Kidney (tissue), 14 donors: ENCODE results near the gene TNKS1BP1. TPM values are rescaled to one million over a fixed set of nuclear protein-coding genes. Genes with fewer than 3 reads are reported as not detected.

Experiments
- DNase-seq, 5 donors: peaks; one replicate each; pipeline ENCODE4 v3.0.0-alpha.2; 2013 to 2020
- FAIRE-seq: peaks from 2 replicates; lab custom pipeline; 2012; peaks lifted over from hg19 to GRCh38; lab: Jason Lieb, UNC
- H3K27ac ChIP-seq, 2 donors: one replicate each; pipeline ENCODE4 v1.7.0; 2013; ENCODE audit warnings: low read depth in 2 of 2, low read length in 2 of 2, inconsistent platforms in 1 of 2
- H3K27me3 ChIP-seq: one replicate; pipeline ENCODE4 v1.7.1; 2013; ENCODE audit warnings: low read length, inconsistent platforms; ENCODE audit not compliant: control insufficient read depth, insufficient read depth
- H3K36me3 ChIP-seq, 3 donors: one replicate each; pipeline versions ENCODE4 v1.7.0 to v1.7.1; 2013; ENCODE audit warnings: low read length in 3 of 3, control low read depth in 1 of 3, inconsistent platforms in 1 of 3; ENCODE audit not compliant: insufficient read depth in 3 of 3, control insufficient read depth in 2 of 3
- H3K4me1 ChIP-seq, 3 donors: one replicate each; pipeline versions ENCODE4 v1.7.0 to v1.7.1; 2013; ENCODE audit warnings: low read length in 3 of 3, inconsistent platforms in 1 of 3, low read depth in 1 of 3; ENCODE audit not compliant: control insufficient read depth in 2 of 3, insufficient read depth in 2 of 3
- H3K4me3 ChIP-seq, 3 donors: one replicate each; pipeline versions ENCODE4 v1.7.0 to v1.8.1; 2013; ENCODE audit warnings: low read length in 3 of 3, control low read depth in 1 of 3, inconsistent platforms in 1 of 3
- H3K9ac ChIP-seq, 3 donors: one replicate each; pipeline versions ENCODE4 v1.7.0 to v1.7.1; 2013; ENCODE audit warnings: low read length in 3 of 3, control low read depth in 1 of 3, inconsistent platforms in 1 of 3
- H3K9me3 ChIP-seq, 3 donors: one replicate each; pipeline versions ENCODE4 v1.7.0 to v1.7.1; 2013; ENCODE audit warnings: low read length in 3 of 3, control low read depth in 1 of 3, inconsistent platforms in 1 of 3; ENCODE audit not compliant: control insufficient read depth in 2 of 3, insufficient read depth in 1 of 3
- CTCF ChIP-seq: IDR thresholded peaks from 3 replicates; pipeline ENCODE4 v1.5.1; 2012; ENCODE audit warnings: mild to moderate bottlenecking, moderate library complexity, borderline replicate concordance; ENCODE audit not compliant: insufficient read depth; ENCODE audit errors: extremely low read depth
- intact Hi-C: fragments of 100-400 bp; cut with DNase I; formaldehyde crosslinking; loops from one replicate; pipeline ENCODE4 v1.11.1; 2022
- polyA plus RNA-seq: library from polyadenylated mRNA; stranded (reverse); fragments of 350-450 nt; fragmentation: Illumina TruSeq; extraction: RNeasy Lipid Tissue Mini Kit (QIAGEN cat#74804); gene quantifications from one replicate; pipeline ENCODE4 v1.2.3, GENCODE V29; 2014; ENCODE audit warnings: low read depth, low replicate concordance; ENCODE audit not compliant: insufficient read depth
- total RNA-seq: library from RNA; stranded (reverse); fragmentation: NEBNext Ultra II Directional; extraction: Animal tissue kit (Norgen Biotek cat#: 25700); gene quantifications from one replicate; pipeline ENCODE4 v1.2.1, GENCODE V29; 2021
- donor health status: control.
- donor health status: control.
- donor health status: control.
- donor health status: control.
- donor health status: control.
- donor health status: DM: yes; HTN: yes; CAD: no.
- donor health status: Normal renal cell carcinoma (clear cell type).

The TNKS1BP1 gene
- total and polyA plus RNA-seq, 2 donors from 2014 or later = 53.3 to 206 TPM

GRCh38 chr11:57251491-57252104 is 73.2 kb downstream of the TNKS1BP1 start:
- Histone ChIP-seq H3K9ac (no peak overlapping the region), H3K27ac (no peak overlapping the region), H3K9me3 (peaks cover 0 to 2% (median 0%) of the 10 kb centered on the region in 3 donors), H3K4me1 (no peaks in the 10 kb centered on the region), H3K4me3 (no peak overlapping the region), H3K36me3 (no peaks in the 10 kb centered on the region), H3K27me3 (no peaks in the 10 kb centered on the region)
- peak in 2 of 5 donors; percentile 14 to 56 for DNase-seq
- intact Hi-C loops = loop anchor here (5.0 kb wide), 2 partner anchors 134 to 409 kb away; no protein-coding TSS in a partner anchor
- FAIRE-seq = no peak
- TF ChIP-seq CTCF = no peak

- intact Hi-C loops = loop anchor here (5.0 kb wide), 2 partner anchors 134 to 409 kb away; no protein-coding TSS in a partner anchor
- TF ChIP-seq CTCF = no peak
- no peaks in the 10 kb centered on the region for H3K4me1 ChIP-seq
- no peaks in the 10 kb centered on the region for H3K36me3 ChIP-seq
- DNase-seq = no peak
- H3K9me3 ChIP-seq = no peaks in the 10 kb centered on the region
- no peak overlapping the region for H3K9ac ChIP-seq
- FAIRE-seq = no peak
- H3K4me3 ChIP-seq = no peak overlapping the region
- H3K27me3 ChIP-seq = no peaks in the 10 kb centered on the region
- no peak overlapping the region for H3K27ac ChIP-seq
Observed at GRCh38 chr11:57251037-57251436, 73.7 kb downstream of the TNKS1BP1 start.

Other genes starting within 250 kb of the TNKS1BP1 start
- not detected for gene LRRC55, start 143.0 kb downstream of the TNKS1BP1 start, total RNA-seq
- gene LRRC55, start 143.0 kb downstream of the TNKS1BP1 start, polyA plus RNA-seq = 0.09 TPM
- 5.3 TPM for gene APLNR, start 87.7 kb downstream of the TNKS1BP1 start, total RNA-seq
- gene APLNR, start 87.7 kb downstream of the TNKS1BP1 start, polyA plus RNA-seq = 16.6 TPM
- gene SSRP1, start 10.9 kb upstream of the TNKS1BP1 start, total RNA-seq = 78.5 TPM
- gene SSRP1, start 10.9 kb upstream of the TNKS1BP1 start, polyA plus RNA-seq = 44.5 TPM
- not detected for gene P2RX3, start 13.4 kb upstream of the TNKS1BP1 start, total RNA-seq
- gene P2RX3, start 13.4 kb upstream of the TNKS1BP1 start, polyA plus RNA-seq = not detected
- not detected for gene PRG3, start 56.2 kb upstream of the TNKS1BP1 start, total RNA-seq
- not detected for gene PRG3, start 56.2 kb upstream of the TNKS1BP1 start, polyA plus RNA-seq
- 0.22 TPM for gene PRG2, start 65.7 kb upstream of the TNKS1BP1 start, total RNA-seq
- not detected for gene PRG2, start 65.7 kb upstream of the TNKS1BP1 start, polyA plus RNA-seq
- gene SLC43A3, start 102.2 kb upstream of the TNKS1BP1 start, total RNA-seq = 39.8 TPM
- 6.0 TPM for gene SLC43A3, start 102.2 kb upstream of the TNKS1BP1 start, polyA plus RNA-seq
- 2.6 TPM for gene RTN4RL2, start 135.6 kb upstream of the TNKS1BP1 start, total RNA-seq
- gene RTN4RL2, start 135.6 kb upstream of the TNKS1BP1 start, polyA plus RNA-seq = 5.5 TPM
- 4.1 TPM for gene SLC43A1, start 190.8 kb upstream of the TNKS1BP1 start, total RNA-seq
- 16.6 TPM for gene SLC43A1, start 190.8 kb upstream of the TNKS1BP1 start, polyA plus RNA-seq
- 38.6 TPM for gene TIMM10, start 205.8 kb upstream of the TNKS1BP1 start, total RNA-seq
- 174 TPM for gene TIMM10, start 205.8 kb upstream of the TNKS1BP1 start, polyA plus RNA-seq
- not detected for gene SMTNL1, start 212.6 kb upstream of the TNKS1BP1 start, total RNA-seq
- gene SMTNL1, start 212.6 kb upstream of the TNKS1BP1 start, polyA plus RNA-seq = not detected
- 71.4 TPM for gene UBE2L6, start 242.7 kb upstream of the TNKS1BP1 start, total RNA-seq
- gene UBE2L6, start 242.7 kb upstream of the TNKS1BP1 start, polyA plus RNA-seq = 73.9 TPM